Esophagus squamous epithelium (tissue), 5 donors: ENCODE data around the gene KATNIP. TPM values are rescaled to one million over a fixed set of nuclear protein-coding genes. Genes with fewer than 3 reads are reported as not detected.

ENCODE experiments used
- DNase-seq: peaks from one replicate; lab custom pipeline; 2025; lab: John Stamatoyannopoulos, UW
- H3K27ac ChIP-seq, 4 donors: fragments of 200-600 bp; sonication (generic); one replicate each; pipeline ENCODE4 v1.5.1; 2016 to 2019; ENCODE audit warnings: mild to moderate bottlenecking in 1 of 4
- H3K27me3 ChIP-seq, 4 donors: fragments of 200-600 bp; sonication (generic); 1 replicate in 3 of 4; 2 replicates in 1 of 4; pipeline versions ENCODE4 v1.5.1 to v1.6.0; 2017 to 2021; ENCODE audit warnings: antibody characterized with exemption in 1 of 4
- H3K36me3 ChIP-seq, 3 donors: fragments of 200-600 bp; sonication (generic); one replicate each; pipeline ENCODE4 v1.5.1; 2016 to 2019
- H3K4me1 ChIP-seq, 3 donors: fragments of 200-600 bp; sonication (generic); one replicate each; pipeline ENCODE4 v1.5.1; 2017 to 2019
- H3K4me3 ChIP-seq, 4 donors: fragments of 200-600 bp; sonication (generic); 1 replicate in 3 of 4; 2 replicates in 1 of 4; pipeline ENCODE4 v1.5.1; 2016 to 2019; ENCODE audit warnings: mild to moderate bottlenecking in 2 of 4, moderate library complexity in 1 of 4
- H3K9me3 ChIP-seq, 3 donors: fragments of 200-600 bp; sonication (generic); one replicate each; pipeline ENCODE4 v1.5.1; 2016 to 2019
- CTCF ChIP-seq, 6 experiments: fragments of 450-650 bp in 4 of 6; fragments of 200-600 bp in 2 of 6; sonication (generic) in 2 of 6; IDR thresholded peaks; one replicate each; pipeline ENCODE4 v1.5.1; 2016 to 2019; ENCODE audit warnings: antibody characterized with exemption in 6 of 6, mild to moderate bottlenecking in 4 of 6, moderate library complexity in 4 of 6
- POLR2A ChIP-seq, 4 donors: fragments of 450-650 bp; IDR thresholded peaks; one replicate each; pipeline ENCODE4 v1.6.1; 2017; ENCODE audit warnings: antibody characterized with exemption in 4 of 4, mild to moderate bottlenecking in 4 of 4, moderate library complexity in 3 of 4
- WGBS, 2 donors: methylation state at CpG; one replicate each; pipeline ENCODE4 v1.1.5; 2018; 5-methylcytosine and 5-hydroxymethylcytosine counted together
- intact Hi-C: fragments of 100-400 bp; cut with DNase I; formaldehyde crosslinking; loops from one replicate; pipeline ENCODE4 v1.15.0; 2022
- total RNA-seq, 4 donors: library from RNA; depleted of rRNA; stranded (reverse); fragments of >200 nt; gene quantifications; one replicate each; pipeline ENCODE4 v1.1.0, GENCODE V29; 2016
- donor health status: DM: yes; HTN: yes; CAD: no.

KATNIP gene
- total RNA-seq, 4 donors from 2014 or later, result 17.5 to 32.2 (median 25.5) TPM

GRCh38 chr16:27595993-27596392 lies 46.0 kb downstream of the KATNIP start:
- H3K27ac ChIP-seq, result no peak overlapping the region
- H3K9me3 ChIP-seq, result no peaks in the 10 kb centered on the region
- intact Hi-C loops, result no loop called here
- DNase-seq, result no peak
- TF ChIP-seq CTCF (IDR thresholded peaks at IDR 0.05) (no peak), POLR2A (IDR thresholded peaks at IDR 0.05) (no peak)
- no peaks in the 10 kb centered on the region for H3K4me1 ChIP-seq
- no peak overlapping the region for H3K4me3 ChIP-seq
- H3K36me3 ChIP-seq, result peaks cover 0 to 40% (median 0%) of the 10 kb centered on the region in 3 donors
- WGBS, 2 donors, result 79 to 82% methylated on average over 6 of the region's 6 CpGs
- no peaks in the 10 kb centered on the region for H3K27me3 ChIP-seq

GRCh38 chr16:27596411-27596810 lies 46.5 kb downstream of the KATNIP start:
- 87 to 98% methylated on average over 4 of the region's 4 CpGs for WGBS, 2 donors
- intact Hi-C loops, result no loop called here

GRCh38 chr16:27597361-27597760 lies 47.4 kb downstream of the KATNIP start:
- 92 to 95% methylated on average over 2 to 3 of the region's 3 CpGs for WGBS, 2 donors
- Histone ChIP-seq H3K4me3 (no peak overlapping the region), H3K27me3 (no peaks in the 10 kb centered on the region), H3K36me3 (peaks cover 0 to 39% (median 0%) of the 10 kb centered on the region in 3 donors), H3K9me3 (no peaks in the 10 kb centered on the region), H3K4me1 (no peaks in the 10 kb centered on the region), H3K27ac (no peak overlapping the region)
- intact Hi-C loops, result no loop called here
- no peak for DNase-seq
- TF ChIP-seq POLR2A (IDR thresholded peaks at IDR 0.05) (no peak), CTCF (IDR thresholded peaks at IDR 0.05) (no peak)

More at GRCh38 chr16:27596411-27596810, 46.5 kb downstream of the KATNIP start:
- no peak overlapping the region for H3K4me3 ChIP-seq
- H3K36me3 ChIP-seq, result peaks cover 0 to 40% (median 0%) of the 10 kb centered on the region in 3 donors
- H3K27me3 ChIP-seq, result no peaks in the 10 kb centered on the region
- no peak for DNase-seq
- H3K4me1 ChIP-seq, result no peaks in the 10 kb centered on the region
- H3K9me3 ChIP-seq, result no peaks in the 10 kb centered on the region
- H3K27ac ChIP-seq, result no peak overlapping the region
- TF ChIP-seq CTCF (IDR thresholded peaks at IDR 0.05), result no peak
- no peak for TF ChIP-seq POLR2A (IDR thresholded peaks at IDR 0.05)

- no peak overlapping the region for H3K27ac ChIP-seq
- H3K9me3 ChIP-seq, result no peaks in the 10 kb centered on the region
- H3K4me3 ChIP-seq, result no peak overlapping the region
- peaks cover 0 to 32% (median 0%) of the 10 kb centered on the region in 3 donors for H3K36me3 ChIP-seq
- TF ChIP-seq CTCF (IDR thresholded peaks at IDR 0.05) (no peak), POLR2A (IDR thresholded peaks at IDR 0.05) (no peak)
- WGBS, 2 donors, result 90 to 92% methylated on average over 6 of the region's 6 CpGs
- no peak for DNase-seq
- no peaks in the 10 kb centered on the region for H3K4me1 ChIP-seq
- intact Hi-C loops, result no loop called here
- no peaks in the 10 kb centered on the region for H3K27me3 ChIP-seq
Measured at GRCh38 chr16:27598220-27598619, 48.3 kb downstream of the KATNIP start.

- TF ChIP-seq POLR2A (IDR thresholded peaks at IDR 0.05), result no peak
- no peak for TF ChIP-seq CTCF (IDR thresholded peaks at IDR 0.05)
- Histone ChIP-seq H3K27me3 (no peaks in the 10 kb centered on the region), H3K9me3 (no peaks in the 10 kb centered on the region), H3K4me1 (no peaks in the 10 kb centered on the region), H3K27ac (no peak overlapping the region), H3K4me3 (no peak overlapping the region), H3K36me3 (peaks cover 0 to 24% (median 0%) of the 10 kb centered on the region in 3 donors)
- DNase-seq, result no peak
- WGBS, 2 donors, result 84 to 95% methylated on average over 5 to 7 of the region's 10 CpGs
- intact Hi-C loops, result no loop called here
Measured at GRCh38 chr16:27598931-27599565, 49.1 kb downstream of the KATNIP start.
